ENCODE measurements around the gene LASP1NB.
"Not testable (repeated sequence)": the region's sequence is repeated elsewhere in the genome, so short reads cannot be mapped to it uniquely, and the experiment has no call there.

The LASP1NB gene

GRCh38 chr17:38912221-38912813, 13.1 kb upstream of the LASP1NB start:
- H3K27ac ChIP-seq, result peak overlapping the region in 4 of 21 experiments; percentile 8 to 38 (median 30)
- no peak overlapping the region for H3K4me3 ChIP-seq

- no peak overlapping the region for H3K27ac ChIP-seq
Observed at GRCh38 chr17:38914741-38915638, 10.4 kb upstream of the LASP1NB start.

GRCh38 chr17:38915639-38915995, 9.8 kb upstream of the LASP1NB start:
- Histone ChIP-seq H3K4me3 (no peak overlapping the region), H3K27ac (no peak overlapping the region)

More at GRCh38 chr17:38914741-38915638, 10.4 kb upstream of the LASP1NB start:
- no peak overlapping the region for H3K4me3 ChIP-seq

GRCh38 chr17:38916771-38917170, 8.6 kb upstream of the LASP1NB start:
- no peak overlapping the region for H3K4me3 ChIP-seq
- H3K27ac ChIP-seq, result no peak overlapping the region

GRCh38 chr17:38917259-38917658, 8.2 kb upstream of the LASP1NB start:
- Histone ChIP-seq H3K27ac (no peak overlapping the region), H3K4me3 (no peak overlapping the region)

GRCh38 chr17:38918129-38918913, 7.1 kb upstream of the LASP1NB start:
- H3K27ac ChIP-seq, result no peak overlapping the region
- no peak overlapping the region for H3K4me3 ChIP-seq

GRCh38 chr17:38918916-38919315, 6.5 kb upstream of the LASP1NB start:
- H3K27ac ChIP-seq, result no peak overlapping the region
- no peak overlapping the region for H3K4me3 ChIP-seq

GRCh38 chr17:38919316-38920078, 5.9 kb upstream of the LASP1NB start:
- H3K4me3 ChIP-seq, result no peak overlapping the region
- peak overlapping the region in 2 of 21 experiments; percentile 7 to 44 for H3K27ac ChIP-seq

- Histone ChIP-seq H3K4me3 (no peak overlapping the region), H3K27ac (peak overlapping the region in 4 of 21 experiments; percentile 8 to 44 (median 14))
Observed at GRCh38 chr17:38920374-38921291, 4.8 kb upstream of the LASP1NB start.

GRCh38 chr17:38921756-38922411, 3.5 kb upstream of the LASP1NB start:
- Histone ChIP-seq H3K27ac (peak overlapping the region in 4 of 21 experiments; percentile 28 to 60 (median 38)), H3K4me3 (no peak overlapping the region)

- H3K4me3 ChIP-seq, result no peak overlapping the region
- H3K27ac ChIP-seq, result peak overlapping the region in 5 of 21 experiments; percentile 2 to 60 (median 31)
Observed at GRCh38 chr17:38922538-38923297, 2.7 kb upstream of the LASP1NB start.

- Histone ChIP-seq H3K4me3 (no peak overlapping the region), H3K27ac (peak overlapping the region in 3 of 21 experiments; percentile 10 to 60 (median 53))
Observed at GRCh38 chr17:38926293-38927070, 1.1 kb downstream of the LASP1NB start.

GRCh38 chr17:38930782-38931181, 5.4 kb downstream of the LASP1NB start:
- H3K27ac ChIP-seq, H3K4me3 ChIP-seq: not testable (repeated sequence)

GRCh38 chr17:38933962-38934361, 8.5 kb downstream of the LASP1NB start:
- H3K27ac ChIP-seq, H3K4me3 ChIP-seq: not testable (repeated sequence)

- Histone ChIP-seq H3K4me3 (no peak overlapping the region), H3K27ac (no peak overlapping the region)
Observed at GRCh38 chr17:38939987-38940386, 14.6 kb downstream of the LASP1NB start.

GRCh38 chr17:38940404-38940803, 15.0 kb downstream of the LASP1NB start:
- H3K27ac ChIP-seq, result no peak overlapping the region
- H3K4me3 ChIP-seq, result no peak overlapping the region
